HG03196 (cell line): ENCODE measurements around the gene KCNQ2.
"Not testable (repeated sequence)": the region's sequence is repeated elsewhere in the genome, so short reads cannot be mapped to it uniquely, and the experiment has no call there.

Experiments used
- ATAC-seq: cut with Tn5 transposase; IDR thresholded peaks from one replicate; pipeline ENCODE4 v1.9.1; 2021; ENCODE audit not compliant: unreplicated experiment

The KCNQ2 gene

GRCh38 chr20:63491078-63491477 lies 18.6 kb upstream of the KCNQ2 start:
- no peak for ATAC-seq

GRCh38 chr20:63490416-63490815 lies 18.0 kb upstream of the KCNQ2 start:
- ATAC-seq: no peak

GRCh38 chr20:63488315-63489251 lies 16.1 kb upstream of the KCNQ2 start:
- ATAC-seq: no peak

GRCh38 chr20:63487781-63488241 lies 15.4 kb upstream of the KCNQ2 start:
- no peak for ATAC-seq

DNA sequence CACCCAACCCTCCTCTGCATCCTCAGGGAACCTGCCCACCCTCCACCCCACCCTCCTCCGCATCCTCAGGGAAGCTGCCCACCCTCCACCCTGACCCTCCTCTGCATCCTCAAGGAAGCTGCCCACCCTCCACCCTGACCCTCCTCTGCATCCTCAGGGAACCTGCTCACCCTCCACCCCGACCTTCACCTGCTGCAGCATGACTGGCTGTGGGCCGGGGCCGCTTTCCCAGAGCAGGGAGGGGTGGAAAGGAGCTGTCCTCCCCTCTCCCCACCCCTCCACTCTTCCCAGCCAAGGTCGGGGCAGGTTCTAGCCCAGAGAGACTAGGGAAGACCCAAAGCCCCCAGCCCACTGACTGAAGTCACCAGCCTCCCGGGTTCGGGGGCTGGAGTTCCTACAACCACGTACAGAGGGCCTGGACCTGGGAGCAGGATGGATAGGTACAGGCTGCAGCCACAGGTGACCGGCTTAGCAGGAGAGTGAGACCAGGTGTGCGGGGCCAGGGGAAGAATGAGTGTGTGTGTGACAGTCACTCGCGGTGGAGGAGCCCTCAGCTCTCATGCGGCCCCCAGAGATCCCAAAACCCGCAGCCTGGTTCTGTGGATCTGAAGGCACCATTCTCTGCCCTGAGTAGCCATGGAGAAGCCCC lies 14.8 kb upstream of the KCNQ2 start:
- no peak for ATAC-seq

GRCh38 chr20:63486300-63486855 lies 13.9 kb upstream of the KCNQ2 start:
- no peak for ATAC-seq

DNA sequence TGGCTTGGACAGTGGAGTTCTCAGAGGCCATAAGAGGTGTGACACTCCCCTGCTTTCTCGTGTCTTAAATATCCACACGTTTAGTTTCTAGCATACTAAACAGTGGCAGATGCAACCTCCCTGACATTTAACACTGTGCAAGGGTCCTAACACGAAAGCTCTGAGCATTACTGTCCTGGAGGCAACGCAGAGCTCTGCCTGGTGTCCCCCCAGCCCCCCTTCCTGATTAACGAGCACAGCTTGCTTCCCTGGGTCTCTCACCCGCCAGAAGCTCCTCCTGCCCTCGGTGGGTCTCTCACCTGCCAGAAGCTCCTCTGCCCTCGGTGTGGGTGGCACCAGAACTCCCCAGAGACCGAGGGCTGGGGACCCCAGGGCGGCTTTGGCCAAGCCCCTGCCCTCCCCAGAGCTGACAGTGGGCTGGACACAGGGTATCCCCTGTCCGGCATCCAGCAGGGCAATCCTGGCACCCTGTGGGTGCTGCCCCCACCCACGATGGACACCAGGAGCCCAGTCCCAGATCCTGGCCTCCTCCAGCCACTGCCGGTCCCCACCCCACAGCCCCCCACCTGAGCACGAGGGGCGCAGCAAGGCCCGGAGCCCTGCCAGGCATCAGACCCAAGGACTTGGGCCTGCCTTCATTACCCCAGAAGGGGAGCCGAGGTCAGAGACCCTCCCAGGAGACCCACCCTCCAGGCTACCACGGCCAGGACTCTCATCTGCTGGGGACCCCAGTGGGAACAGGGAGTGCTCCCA lies 12.4 kb upstream of the KCNQ2 start:
- ATAC-seq: no peak

DNA sequence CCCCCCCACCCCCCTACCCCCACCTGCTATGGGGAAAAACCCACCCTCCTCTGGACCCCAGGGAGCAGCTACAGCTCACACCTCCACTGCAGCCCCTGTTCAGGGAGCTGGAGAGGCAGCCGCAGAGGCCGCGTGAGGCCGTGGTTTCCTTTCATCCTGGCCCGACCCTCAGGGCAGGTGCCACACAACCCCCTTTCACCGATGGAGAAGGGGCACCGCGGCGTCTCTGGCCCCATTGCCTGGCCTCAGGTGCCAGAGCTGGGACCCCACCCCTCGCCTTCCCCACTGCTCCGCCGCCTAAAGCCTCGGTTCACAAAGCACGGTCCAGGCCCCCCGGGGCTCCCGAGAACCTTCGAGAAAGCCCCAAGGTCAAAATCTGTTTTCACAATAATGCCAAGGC lies 11.8 kb upstream of the KCNQ2 start:
- no peak for ATAC-seq

GRCh38 chr20:63483834-63484233 lies 11.4 kb upstream of the KCNQ2 start:
- no peak for ATAC-seq

DNA sequence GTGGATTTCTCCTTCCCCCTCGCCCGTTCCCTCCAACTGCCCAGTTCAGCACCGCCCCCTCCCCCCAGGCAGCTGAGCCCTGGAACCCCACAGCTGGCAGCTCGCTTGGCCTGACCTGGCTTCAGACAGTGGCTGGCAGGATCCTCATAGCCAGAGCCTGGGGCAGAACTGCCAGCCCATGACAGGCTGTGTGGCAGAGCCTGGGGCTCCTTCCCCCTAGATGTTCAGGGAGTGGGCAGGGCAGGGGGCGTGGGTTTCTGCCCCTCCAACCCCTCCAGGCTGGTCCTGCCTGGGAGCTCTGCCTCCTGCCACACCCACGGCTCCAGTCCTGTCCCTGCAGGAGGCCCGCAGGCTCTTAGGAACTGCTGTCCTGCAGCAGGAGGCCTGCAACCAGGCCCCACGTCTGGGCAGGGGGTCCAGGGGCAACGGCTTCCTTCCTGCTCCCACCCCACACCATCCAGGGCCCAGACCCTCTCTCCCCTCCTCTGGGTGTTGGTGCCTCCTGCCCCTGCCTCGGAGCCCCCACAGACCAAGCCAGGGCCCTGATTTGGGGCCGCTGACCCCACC lies 9.6 kb upstream of the KCNQ2 start:
- ATAC-seq: no peak

DNA sequence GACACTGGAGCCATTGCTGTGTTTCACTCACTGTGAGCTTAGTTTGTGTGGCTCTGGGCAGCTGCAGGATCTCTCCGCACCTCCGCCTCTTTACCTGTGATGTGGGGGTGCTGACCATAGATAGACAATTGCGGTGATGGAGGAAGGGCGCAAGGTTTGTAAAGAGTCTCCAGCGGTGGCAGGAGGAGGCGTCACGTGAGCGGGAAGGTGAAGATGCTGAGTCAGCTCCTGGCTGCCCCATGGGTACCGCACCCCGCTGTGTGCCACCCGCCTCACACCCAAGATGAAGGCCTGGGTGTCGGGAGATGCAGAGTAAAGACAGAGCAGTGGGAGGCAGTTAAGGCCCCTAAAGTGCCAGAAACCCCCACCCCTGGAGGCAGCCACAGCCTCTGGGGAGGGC lies 9.0 kb upstream of the KCNQ2 start:
- no peak for ATAC-seq

DNA sequence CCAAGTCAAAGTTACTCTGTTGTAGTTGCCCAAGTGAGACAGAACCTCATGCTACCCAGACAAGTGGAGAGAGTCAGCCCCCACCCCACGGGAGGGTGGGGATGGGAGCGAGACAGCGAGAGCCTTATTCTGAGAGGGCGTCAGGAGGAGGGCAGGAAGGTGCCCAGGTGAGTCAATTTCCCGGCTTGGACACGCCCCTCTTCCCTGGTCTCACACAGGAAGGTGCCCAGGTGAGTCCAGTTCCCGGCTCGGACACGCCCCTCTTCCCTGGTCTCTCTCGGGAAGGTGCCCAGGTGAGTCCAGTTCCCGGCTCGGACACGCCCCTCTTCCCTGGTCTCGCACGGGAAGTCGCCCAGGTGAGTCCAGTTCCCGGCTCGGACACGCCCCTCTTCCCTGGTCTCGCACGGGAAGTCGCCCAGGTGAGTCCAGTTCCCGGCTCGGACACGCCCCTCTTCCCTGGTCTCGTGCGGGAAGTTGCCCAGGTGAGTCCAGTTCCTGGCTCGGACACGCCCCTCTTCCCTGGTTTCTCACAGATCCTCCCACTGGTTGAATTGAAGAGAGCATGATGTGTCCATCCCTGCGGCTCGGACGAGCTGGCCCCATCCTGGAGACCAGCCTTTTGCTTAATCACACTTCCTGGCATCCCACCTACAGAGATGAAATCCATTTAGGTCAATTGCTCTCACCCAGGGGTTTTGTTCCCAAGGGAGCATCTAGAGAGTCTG lies 7.4 kb upstream of the KCNQ2 start:
- ATAC-seq: not testable (repeated sequence)

DNA sequence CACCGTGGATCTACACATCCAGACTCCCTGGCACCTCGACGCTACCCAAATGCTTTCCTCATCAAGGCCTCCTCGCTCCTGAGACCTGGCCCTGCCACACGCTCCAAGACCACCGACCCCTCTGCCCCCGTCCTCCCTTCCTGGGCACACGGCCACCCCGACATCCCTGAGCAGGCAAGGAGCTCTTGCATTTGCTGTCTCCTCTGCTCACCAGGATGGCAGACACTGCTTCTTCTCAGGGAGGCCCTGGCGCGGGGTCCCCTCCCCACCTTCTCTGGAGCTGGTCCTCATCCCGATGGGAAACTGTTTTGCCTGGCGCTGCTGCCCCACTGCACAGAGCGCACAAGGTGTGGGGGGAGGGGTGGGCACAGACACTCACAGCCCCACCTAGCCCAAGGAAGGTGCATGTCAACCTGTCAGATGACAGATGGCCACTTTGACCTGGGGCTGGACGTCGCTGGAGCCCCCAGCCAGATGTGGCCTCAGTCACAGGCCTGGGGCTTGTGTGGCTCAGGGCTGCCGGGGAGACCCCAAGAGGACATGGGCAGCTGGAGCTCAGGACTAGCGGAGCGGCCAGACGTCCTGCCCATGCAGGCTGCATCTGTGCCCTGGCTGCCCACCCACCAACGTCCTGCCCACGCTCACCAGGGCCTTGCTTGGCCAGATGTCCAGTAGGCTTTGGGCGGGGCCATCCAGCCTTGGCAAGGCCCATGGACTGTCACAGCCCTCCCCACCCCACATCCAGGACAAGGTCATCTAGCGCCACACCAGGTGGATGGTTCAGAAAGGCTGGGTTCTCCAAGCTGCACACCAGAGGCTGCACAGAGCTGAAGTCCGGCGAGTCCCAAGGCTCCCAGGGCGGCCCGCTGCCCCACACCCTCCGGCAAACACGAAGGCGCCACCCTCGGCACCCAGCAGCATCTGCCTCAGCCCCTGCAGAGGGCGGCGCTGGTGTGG lies 6.2 kb upstream of the KCNQ2 start:
- no peak for ATAC-seq

- ATAC-seq: no peak
Observed at GRCh38 chr20:63477944-63478343, 5.5 kb upstream of the KCNQ2 start.

DNA sequence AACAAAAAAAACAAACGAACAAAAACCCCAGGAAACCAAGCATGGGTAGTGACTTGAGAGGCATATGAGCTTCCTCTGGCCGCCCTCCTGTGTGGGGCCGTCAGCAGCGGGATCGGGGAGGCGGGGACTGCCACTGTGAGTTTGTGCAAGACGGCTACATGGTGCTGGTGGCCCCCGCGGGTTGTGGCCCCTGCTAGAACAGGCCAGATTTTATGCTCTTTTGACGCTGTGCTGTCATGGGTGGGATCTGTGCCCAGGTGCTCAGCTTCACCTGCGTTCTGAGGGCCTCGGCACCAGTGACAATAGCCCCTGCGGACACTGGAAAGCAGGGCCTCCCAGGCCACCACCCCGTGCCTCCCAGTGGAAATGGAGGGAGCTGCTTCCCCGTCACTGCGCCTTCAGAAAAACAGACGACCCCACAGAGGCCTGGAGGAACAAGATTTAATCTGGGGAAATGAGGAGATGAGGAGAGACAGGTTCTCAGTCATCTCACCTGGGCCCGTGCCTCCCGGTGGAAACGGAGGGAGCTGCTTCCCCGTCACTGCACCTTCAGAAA lies 4.7 kb upstream of the KCNQ2 start:
- ATAC-seq: no peak

- no peak for ATAC-seq
Observed at GRCh38 chr20:63475209-63475608, 2.8 kb upstream of the KCNQ2 start.

DNA sequence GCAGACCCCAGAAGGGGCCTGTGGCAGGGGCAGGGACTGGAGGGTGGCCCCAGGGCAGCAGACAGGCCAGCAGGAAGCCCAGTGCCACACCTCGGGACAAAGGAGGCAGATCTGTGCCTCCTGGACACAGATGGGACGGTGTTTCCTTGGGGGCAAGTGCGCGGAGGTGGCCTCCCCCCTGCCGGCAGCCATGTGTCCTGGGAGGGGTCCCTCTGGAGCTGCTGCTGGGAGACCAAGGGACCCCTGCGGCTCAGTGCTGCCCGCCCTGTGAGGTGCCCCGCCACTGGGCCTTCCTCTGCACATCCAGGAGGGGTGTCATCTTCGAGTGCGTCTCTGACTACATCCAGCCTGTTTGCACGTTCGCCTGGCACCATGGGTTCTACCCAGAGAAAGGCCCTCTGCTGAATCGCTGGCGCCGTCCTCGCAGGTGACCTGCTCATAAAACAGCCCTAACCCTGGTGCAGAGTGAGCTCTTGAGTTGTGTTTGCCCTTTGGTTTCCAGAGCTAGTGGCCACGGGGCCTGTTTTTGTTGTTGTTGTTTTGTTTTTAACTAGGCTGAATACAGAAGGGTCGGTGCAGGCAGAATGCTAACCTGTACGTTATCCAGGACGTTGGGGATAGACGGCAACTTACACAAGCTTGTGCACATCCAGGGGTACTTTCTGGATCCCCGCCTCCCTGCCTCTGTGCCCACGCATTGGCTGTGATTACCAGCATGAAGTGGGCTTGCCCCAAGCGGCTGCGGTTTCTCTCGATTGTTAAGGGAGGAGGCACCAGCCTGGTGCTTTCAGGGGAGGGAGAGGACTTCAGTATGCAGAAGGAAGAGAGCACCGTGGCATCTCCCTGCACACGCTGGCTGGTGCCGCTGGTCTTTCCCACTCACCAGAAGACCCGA lies 1.3 kb upstream of the KCNQ2 start:
- no peak for ATAC-seq

DNA sequence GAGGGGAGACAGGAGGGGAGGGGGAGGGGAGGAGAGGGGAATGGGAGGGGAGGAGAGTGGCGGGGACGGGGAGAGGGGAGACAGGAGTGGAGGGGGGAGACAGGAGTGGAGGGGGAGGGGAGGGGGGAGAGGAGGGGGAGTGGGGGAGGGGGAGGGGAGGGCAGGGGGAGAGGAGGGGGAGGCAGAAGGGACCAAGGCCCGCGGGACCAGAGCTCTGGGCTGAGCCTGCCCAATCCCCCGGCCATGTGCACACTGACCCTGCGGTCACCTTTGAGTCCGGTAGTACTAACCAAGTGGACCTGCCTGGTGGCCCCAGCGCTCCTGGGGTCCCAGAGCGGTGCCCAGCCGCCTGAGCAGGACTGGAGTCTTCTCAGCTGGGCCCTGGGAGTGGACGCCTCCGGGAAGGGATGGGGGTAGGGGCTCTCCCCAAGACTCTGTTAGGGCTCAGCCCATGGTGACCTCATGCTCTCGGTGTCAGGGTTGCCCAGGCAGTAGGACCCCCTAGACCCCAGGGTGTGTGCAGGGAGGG lies 471 bp upstream of the KCNQ2 start:
- no peak for ATAC-seq
